Thyroid gland (tissue), 4 donors: Measurements from ENCODE around the gene BACE1-AS.

Experiments
- POLR2A ChIP-seq, 2 donors: fragments of 450-650 bp; IDR thresholded peaks; one replicate each; pipeline ENCODE4 v1.6.1; 2017; ENCODE audit warnings: antibody characterized with exemption in 2 of 2, mild to moderate bottlenecking in 2 of 2, moderate library complexity in 1 of 2
- TF ChIP-seq, protein P1 (sequence below), 6 experiments: fragments of 200-600 bp in 3 of 6; fragments of 450-650 bp in 3 of 6; sonication (generic) in 3 of 6; IDR thresholded peaks; one replicate each; pipeline ENCODE4 v1.5.1; 2016 to 2019; ENCODE audit warnings: antibody characterized with exemption in 6 of 6, mild to moderate bottlenecking in 2 of 6, inconsistent platforms in 1 of 6, moderate library complexity in 1 of 6

DNA sequence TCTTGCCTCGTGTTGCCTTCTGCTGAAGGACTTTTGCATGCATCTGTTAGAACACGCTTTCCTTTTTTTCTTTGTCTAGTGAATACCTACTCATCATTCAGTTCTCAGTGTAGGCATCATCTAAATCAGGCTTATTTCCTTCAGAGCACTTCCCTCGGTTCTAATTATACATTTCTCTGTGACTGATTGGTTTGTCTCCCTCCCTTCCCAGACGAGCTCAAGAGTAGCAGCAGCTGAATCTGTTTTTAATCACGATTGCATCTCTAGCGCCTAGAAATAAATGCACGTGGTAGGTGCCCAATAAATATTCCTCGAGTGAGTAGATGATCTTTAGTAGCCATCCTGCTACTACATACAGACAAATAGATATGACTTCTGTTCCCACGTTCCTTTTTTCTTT is 42.8 kb downstream of the BACE1-AS start:
- TF ChIP-seq, protein P1, sequence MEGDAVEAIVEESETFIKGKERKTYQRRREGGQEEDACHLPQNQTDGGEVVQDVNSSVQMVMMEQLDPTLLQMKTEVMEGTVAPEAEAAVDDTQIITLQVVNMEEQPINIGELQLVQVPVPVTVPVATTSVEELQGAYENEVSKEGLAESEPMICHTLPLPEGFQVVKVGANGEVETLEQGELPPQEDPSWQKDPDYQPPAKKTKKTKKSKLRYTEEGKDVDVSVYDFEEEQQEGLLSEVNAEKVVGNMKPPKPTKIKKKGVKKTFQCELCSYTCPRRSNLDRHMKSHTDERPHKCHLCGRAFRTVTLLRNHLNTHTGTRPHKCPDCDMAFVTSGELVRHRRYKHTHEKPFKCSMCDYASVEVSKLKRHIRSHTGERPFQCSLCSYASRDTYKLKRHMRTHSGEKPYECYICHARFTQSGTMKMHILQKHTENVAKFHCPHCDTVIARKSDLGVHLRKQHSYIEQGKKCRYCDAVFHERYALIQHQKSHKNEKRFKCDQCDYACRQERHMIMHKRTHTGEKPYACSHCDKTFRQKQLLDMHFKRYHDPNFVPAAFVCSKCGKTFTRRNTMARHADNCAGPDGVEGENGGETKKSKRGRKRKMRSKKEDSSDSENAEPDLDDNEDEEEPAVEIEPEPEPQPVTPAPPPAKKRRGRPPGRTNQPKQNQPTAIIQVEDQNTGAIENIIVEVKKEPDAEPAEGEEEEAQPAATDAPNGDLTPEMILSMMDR (IDR thresholded peaks at IDR 0.05) = no peak
- TF ChIP-seq POLR2A (IDR thresholded peaks at IDR 0.05) = no peak
